Liver (tissue), 9 donors: ENCODE measurements around the gene REG3G. TPM values are rescaled to one million over a fixed set of nuclear protein-coding genes. Genes with fewer than 3 reads are reported as not detected.

Experiments
- DNase-seq: peaks from one replicate; pipeline ENCODE4 v3.0.0-alpha.2; 2017; ENCODE audit warnings: low spot score
- H3K27ac ChIP-seq, 2 donors: one replicate each; pipeline ENCODE4 v1.7.0; 2013; ENCODE audit warnings: inconsistent platforms in 2 of 2, low read length in 2 of 2, control low read depth in 1 of 2, low read depth in 1 of 2, mild to moderate bottlenecking in 1 of 2
- H3K27me3 ChIP-seq, 4 donors: one replicate each; pipeline versions ENCODE4 v1.6.1 to v1.7.0; 2013; ENCODE audit warnings: low read length in 3 of 4, inconsistent platforms in 1 of 4, mild to moderate bottlenecking in 1 of 4, moderate library complexity in 1 of 4; ENCODE audit not compliant: control insufficient read depth in 4 of 4, insufficient read depth in 4 of 4
- H3K36me3 ChIP-seq, 4 donors: one replicate each; pipeline versions ENCODE4 v1.6.1 to v1.7.0; 2013; ENCODE audit warnings: low read length in 3 of 4, mild to moderate bottlenecking in 3 of 4, low read depth in 1 of 4, moderate library complexity in 1 of 4; ENCODE audit not compliant: control insufficient read depth in 4 of 4, insufficient read depth in 3 of 4
- H3K4me1 ChIP-seq, 4 donors: one replicate each; pipeline versions ENCODE4 v1.6.1 to v1.7.0; 2013; ENCODE audit warnings: low read length in 3 of 4, mild to moderate bottlenecking in 3 of 4, moderate library complexity in 1 of 4; ENCODE audit not compliant: control insufficient read depth in 4 of 4, insufficient read depth in 4 of 4
- H3K4me3 ChIP-seq, 3 donors: one replicate each; pipeline versions ENCODE4 v1.6.1 to v1.7.0; 2013; ENCODE audit warnings: low read length in 3 of 3, control low read depth in 1 of 3, low read depth in 1 of 3, mild to moderate bottlenecking in 1 of 3
- H3K9ac ChIP-seq, 2 donors: one replicate each; pipeline ENCODE4 v1.7.0; 2013; ENCODE audit warnings: low read length in 2 of 2, mild to moderate bottlenecking in 2 of 2, moderate library complexity in 2 of 2, control low read depth in 1 of 2, low read depth in 1 of 2
- H3K9me3 ChIP-seq, 4 donors: one replicate each; pipeline versions ENCODE4 v1.6.1 to v1.7.0; 2013; ENCODE audit warnings: low read length in 3 of 4; ENCODE audit not compliant: control insufficient read depth in 4 of 4
- ATF3 ChIP-seq: IDR thresholded peaks from 2 replicates; pipeline ENCODE4 v1.6.1; 2016; ENCODE audit warnings: antibody characterized with exemption
- CTCF ChIP-seq: fragments of 150-350 bp; IDR thresholded peaks from 2 replicates; pipeline ENCODE4 v1.5.1; 2017; ENCODE audit warnings: improper control_type of control experiment, low read depth, low read length; ENCODE audit not compliant: missing input control
- EGR1 ChIP-seq, 2 donors: IDR thresholded peaks; 2 replicates each; pipeline ENCODE4 v1.6.1; 2016 to 2018; ENCODE audit warnings: antibody characterized with exemption in 2 of 2, low read depth in 2 of 2
- FOXA1 ChIP-seq: IDR thresholded peaks from 2 replicates; pipeline ENCODE4 v1.6.1; 2016; ENCODE audit warnings: antibody characterized with exemption
- FOXA2 ChIP-seq: IDR thresholded peaks from 2 replicates; pipeline ENCODE4 v1.6.1; 2016; ENCODE audit warnings: antibody characterized with exemption
- GABPA ChIP-seq, 2 donors: IDR thresholded peaks in 1 of 2; conservative IDR thresholded peaks in 1 of 2; 2 replicates each; pipeline ENCODE4 v1.6.1; 2016; ENCODE audit warnings: antibody characterized with exemption in 2 of 2, mild to moderate bottlenecking in 1 of 2, moderate library complexity in 1 of 2
- HNF4G ChIP-seq: IDR thresholded peaks from 2 replicates; pipeline ENCODE4 v1.6.1; 2016; ENCODE audit warnings: antibody characterized with exemption
- JUND ChIP-seq, 2 donors: IDR thresholded peaks; 2 replicates each; pipeline ENCODE4 v1.6.1; 2016; ENCODE audit warnings: antibody characterized with exemption in 2 of 2
- MAX ChIP-seq: IDR thresholded peaks from 2 replicates; pipeline ENCODE4 v1.6.1; 2016; ENCODE audit warnings: antibody characterized with exemption
- NR2F2 ChIP-seq: IDR thresholded peaks from 2 replicates; pipeline ENCODE4 v1.6.1; 2016; ENCODE audit warnings: antibody characterized with exemption
- RAD21 ChIP-seq, 2 donors: IDR thresholded peaks; 2 replicates each; pipeline ENCODE4 v1.6.1; 2016; ENCODE audit warnings: antibody characterized with exemption in 2 of 2, mild to moderate bottlenecking in 2 of 2
- RXRA ChIP-seq, 2 donors: IDR thresholded peaks; 2 replicates each; pipeline ENCODE4 v1.6.1; 2017 to 2018; ENCODE audit warnings: antibody characterized with exemption in 2 of 2, mild to moderate bottlenecking in 1 of 2
- SP1 ChIP-seq: IDR thresholded peaks from 2 replicates; pipeline ENCODE4 v1.6.1; 2018; ENCODE audit warnings: antibody characterized with exemption, mild to moderate bottlenecking
- TAF1 ChIP-seq: conservative IDR thresholded peaks from 2 replicates; pipeline ENCODE4 v1.6.1; 2016; ENCODE audit warnings: antibody characterized with exemption, mild to moderate bottlenecking
- YY1 ChIP-seq: IDR thresholded peaks from 2 replicates; pipeline ENCODE4 v1.6.1; 2016; ENCODE audit warnings: antibody characterized with exemption, mild to moderate bottlenecking
- ZBTB33 ChIP-seq: IDR thresholded peaks from 2 replicates; pipeline ENCODE4 v1.6.1; 2016; ENCODE audit warnings: antibody characterized with exemption
- WGBS: extraction: QIAGEN DNeasy Blood & Tissue Kit; methylation state at CpG from one replicate; pipeline ENCODE4 v1.1.7; 2013; 5-methylcytosine and 5-hydroxymethylcytosine counted together
- polyA plus RNA-seq, 2 donors: library from polyadenylated mRNA; stranded (reverse) in 1 of 2; unstranded in 1 of 2; fragments of 200-250 nt in 1 of 2; fragments of >200 nt in 1 of 2; fragmentation: Nextera tagmentation in 1 of 2; extraction: Ambion mirVana in 1 of 2; gene quantifications; one replicate each; pipeline versions ENCODE4 v1.2.1 to v1.2.3, GENCODE V29; 2013 to 2015
- total RNA-seq, 2 donors: library from RNA; depleted of rRNA; stranded (reverse); fragments of >200 nt; gene quantifications; one replicate each; pipeline ENCODE4 v1.2.3, GENCODE V29; 2014
- TF ChIP-seq, protein P1 (sequence below): IDR thresholded peaks from 2 replicates; pipeline ENCODE4 v1.6.1; 2016; ENCODE audit warnings: antibody characterized with exemption, mild to moderate bottlenecking
- donor health status: healthy.
- donor health status: healthy.
- donor health status: healthy.
- donor health status: healthy.
- donor health status: healthy.

REG3G gene
- total and polyA plus RNA-seq, 4 donors = 0.28 TPM; not detected in 3

DNA sequence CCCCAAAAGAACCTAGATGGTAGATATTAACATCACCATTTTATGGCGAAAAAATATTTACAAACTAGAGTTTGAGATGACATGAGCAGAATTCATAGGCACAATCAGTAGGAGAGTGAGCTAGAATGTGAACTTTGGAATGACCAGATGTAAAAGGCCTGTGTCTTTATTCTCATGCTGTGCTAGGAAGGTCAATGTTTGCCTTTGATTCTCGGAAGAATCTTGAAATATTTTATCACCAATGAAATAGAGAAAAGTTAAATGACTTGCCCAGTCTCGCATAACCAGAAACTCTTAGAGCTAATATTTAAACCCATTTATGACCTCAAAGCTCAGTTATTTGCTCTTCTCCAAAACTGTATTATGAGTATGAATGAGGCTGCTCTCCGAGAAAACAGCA lies 9.2 kb upstream of the REG3G start:
- TF ChIP-seq CTCF = no peak
- TF ChIP-seq, protein P1, sequence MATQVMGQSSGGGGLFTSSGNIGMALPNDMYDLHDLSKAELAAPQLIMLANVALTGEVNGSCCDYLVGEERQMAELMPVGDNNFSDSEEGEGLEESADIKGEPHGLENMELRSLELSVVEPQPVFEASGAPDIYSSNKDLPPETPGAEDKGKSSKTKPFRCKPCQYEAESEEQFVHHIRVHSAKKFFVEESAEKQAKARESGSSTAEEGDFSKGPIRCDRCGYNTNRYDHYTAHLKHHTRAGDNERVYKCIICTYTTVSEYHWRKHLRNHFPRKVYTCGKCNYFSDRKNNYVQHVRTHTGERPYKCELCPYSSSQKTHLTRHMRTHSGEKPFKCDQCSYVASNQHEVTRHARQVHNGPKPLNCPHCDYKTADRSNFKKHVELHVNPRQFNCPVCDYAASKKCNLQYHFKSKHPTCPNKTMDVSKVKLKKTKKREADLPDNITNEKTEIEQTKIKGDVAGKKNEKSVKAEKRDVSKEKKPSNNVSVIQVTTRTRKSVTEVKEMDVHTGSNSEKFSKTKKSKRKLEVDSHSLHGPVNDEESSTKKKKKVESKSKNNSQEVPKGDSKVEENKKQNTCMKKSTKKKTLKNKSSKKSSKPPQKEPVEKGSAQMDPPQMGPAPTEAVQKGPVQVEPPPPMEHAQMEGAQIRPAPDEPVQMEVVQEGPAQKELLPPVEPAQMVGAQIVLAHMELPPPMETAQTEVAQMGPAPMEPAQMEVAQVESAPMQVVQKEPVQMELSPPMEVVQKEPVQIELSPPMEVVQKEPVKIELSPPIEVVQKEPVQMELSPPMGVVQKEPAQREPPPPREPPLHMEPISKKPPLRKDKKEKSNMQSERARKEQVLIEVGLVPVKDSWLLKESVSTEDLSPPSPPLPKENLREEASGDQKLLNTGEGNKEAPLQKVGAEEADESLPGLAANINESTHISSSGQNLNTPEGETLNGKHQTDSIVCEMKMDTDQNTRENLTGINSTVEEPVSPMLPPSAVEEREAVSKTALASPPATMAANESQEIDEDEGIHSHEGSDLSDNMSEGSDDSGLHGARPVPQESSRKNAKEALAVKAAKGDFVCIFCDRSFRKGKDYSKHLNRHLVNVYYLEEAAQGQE = no peak
- no peak for TF ChIP-seq ATF3
- no peak for TF ChIP-seq RXRA (IDR thresholded peaks at IDR 0.05)
- no peak for TF ChIP-seq GABPA (IDR thresholded peaks at IDR 0.05 in 1 of 2, conservative IDR thresholded peaks at IDR 0.05 in 1 of 2)
- no peak for TF ChIP-seq ZBTB33
- no peak for TF ChIP-seq YY1
- no peak for TF ChIP-seq HNF4G
- TF ChIP-seq FOXA1 = no peak
- TF ChIP-seq RAD21 (IDR thresholded peaks at IDR 0.05) = no peak
- TF ChIP-seq NR2F2 = no peak
- TF ChIP-seq TAF1 = no peak
- no peak for TF ChIP-seq MAX
- TF ChIP-seq SP1 = no peak
- TF ChIP-seq FOXA2 = no peak
- no peak for TF ChIP-seq JUND (IDR thresholded peaks at IDR 0.05)
- DNase-seq = no peak
- 74% methylated on average over 4 of the region's 4 CpGs for WGBS
- Histone ChIP-seq H3K9ac (no peak overlapping the region), H3K9me3 (no peaks in the 10 kb centered on the region), H3K4me3 (no peak overlapping the region), H3K4me1 (no peaks in the 10 kb centered on the region), H3K27me3 (peaks cover 0 to 5% (median 0%) of the 10 kb centered on the region in 4 donors), H3K27ac (no peak overlapping the region), H3K36me3 (no peaks in the 10 kb centered on the region)

GRCh38 chr2:79026061-79026460 lies 559 bp downstream of the REG3G start:
- no peaks in the 10 kb centered on the region for H3K4me1 ChIP-seq
- WGBS = 65% methylated on average over 4 of the region's 4 CpGs

More at GRCh38 chr2:79026061-79026460, 559 bp downstream of the REG3G start:
- no peak for TF ChIP-seq RAD21 (IDR thresholded peaks at IDR 0.05)
- no peak for TF ChIP-seq ATF3
- no peak for TF ChIP-seq EGR1 (IDR thresholded peaks at IDR 0.05; ENCODE audit: low read depth in 2 of 2)
- TF ChIP-seq, protein P1 = no peak
- no peak for TF ChIP-seq HNF4G
- TF ChIP-seq SP1 = no peak
- TF ChIP-seq CTCF = no peak
- H3K9me3 ChIP-seq = no peaks in the 10 kb centered on the region
- H3K27ac ChIP-seq = no peak overlapping the region
- H3K27me3 ChIP-seq = no peaks in the 10 kb centered on the region
- no peak overlapping the region for H3K9ac ChIP-seq
- no peak for DNase-seq
- no peaks in the 10 kb centered on the region for H3K36me3 ChIP-seq
- no peak overlapping the region for H3K4me3 ChIP-seq
